Right cardiac atrium (tissue), 5 donors: Measurements from ENCODE around the gene CDK14. TPM values are rescaled to one million over a fixed set of nuclear protein-coding genes. Genes with fewer than 3 reads are reported as not detected.
A peak's percentile ranks its signal among the peaks of the same experiment; 100 is the strongest.
"Not testable (repeated sequence)": the region's sequence is repeated elsewhere in the genome, so short reads cannot be mapped to it uniquely, and the experiment has no call there.

Source experiments
- ATAC-seq, 2 donors: fragments of 200-7000 bp; cut with Tn5 transposase; one replicate each; pipeline versions ENCODE4 v1.8.0 to v1.9.1; 2020; ENCODE audit warnings: moderate library complexity in 2 of 2, mild to moderate bottlenecking in 1 of 2
- DNase-seq, 3 donors: peaks; one replicate each; pipeline ENCODE4 v3.0.0-alpha.2; 2020
- H3K27ac ChIP-seq: one replicate; pipeline ENCODE4 v1.5.1; 2013; ENCODE audit warnings: mild to moderate bottlenecking, low read length, control low read depth, moderate library complexity
- H3K27me3 ChIP-seq: one replicate; pipeline ENCODE4 v1.6.1; 2013; ENCODE audit not compliant: control insufficient read depth, insufficient read depth
- H3K4me1 ChIP-seq: one replicate; pipeline ENCODE4 v1.6.1; 2013; ENCODE audit warnings: low read length; ENCODE audit not compliant: control insufficient read depth, insufficient read depth
- H3K4me3 ChIP-seq: one replicate; pipeline ENCODE4 v1.5.1; 2013; ENCODE audit warnings: low read length, control low read depth
- H3K9me3 ChIP-seq: one replicate; pipeline ENCODE4 v1.6.1; 2013; ENCODE audit warnings: low read length; ENCODE audit not compliant: control insufficient read depth
- WGBS: extraction: QIAGEN DNeasy Blood & Tissue Kit; methylation state at CpG from one replicate; pipeline ENCODE4 v1.1.7; 2013; 5-methylcytosine and 5-hydroxymethylcytosine counted together
- intact Hi-C, 4 donors: fragments of 100-400 bp; cut with DNase I; formaldehyde crosslinking; loops; one replicate each; pipeline versions ENCODE4 v1.11.0 to v1.14.0; 2022 to 2023
- polyA plus RNA-seq: library from polyadenylated mRNA; stranded (reverse); fragments of 200-250 nt; gene quantifications from one replicate; pipeline ENCODE4 v1.2.3, GENCODE V29; 2013
- total RNA-seq, 4 donors: library from RNA; stranded (reverse); fragmentation: NEBNext Ultra II Directional; extraction: Animal tissue kit (Norgen Biotek cat#: 25700); gene quantifications; one replicate each; pipeline ENCODE4 v1.2.1, GENCODE V29; 2021
- donor health status: healthy with polysubstance abuse.
- donor health status: DM: no; HTN: yes; CAD: no.
- donor health status: DM: no; HTN: no; CAD: no.
- donor health status: DM: no; HTN: yes; CAD: no; lungs with severe emphysema.
- donor health status: DM: yes; HTN: yes; CAD: no.

Gene CDK14
- total and polyA plus RNA-seq, 5 donors: 10.7 to 93.1 (median 59.6) TPM

DNA sequence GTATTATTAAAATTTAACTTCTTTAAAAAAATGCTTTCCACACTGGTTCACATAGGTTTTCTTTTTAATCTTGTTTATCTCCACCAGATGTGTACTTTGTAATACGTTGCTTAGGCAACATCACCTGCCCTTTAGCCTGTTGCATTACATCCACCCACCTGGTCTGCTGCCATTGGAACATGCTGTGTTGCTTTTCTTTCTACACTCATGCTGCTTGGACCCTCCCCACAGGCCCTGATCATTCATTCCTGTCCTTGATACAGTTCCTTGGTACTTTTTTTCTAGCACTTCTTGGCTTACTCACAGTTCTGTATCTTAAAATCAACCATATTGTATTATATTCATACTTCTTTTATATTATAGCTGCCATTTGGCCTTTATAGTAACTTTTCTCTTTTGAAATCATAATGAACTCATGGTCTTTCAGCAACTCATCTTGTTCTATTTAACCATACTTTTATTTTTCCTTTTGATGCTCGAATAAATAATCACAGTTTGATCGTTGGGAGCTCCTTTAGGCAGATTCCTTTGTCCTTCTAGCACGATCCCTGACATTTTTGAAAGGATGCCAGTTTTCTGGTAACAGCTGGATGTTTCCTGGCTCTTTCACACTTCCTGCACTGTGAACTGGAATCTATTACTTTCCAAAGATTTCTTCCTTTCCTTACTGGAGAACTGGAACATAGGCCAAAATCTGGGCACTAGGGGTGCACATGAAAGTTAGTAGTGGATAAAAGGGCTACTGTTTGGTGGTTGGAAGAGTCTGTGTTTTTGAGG lies 125.1 kb downstream of the CDK14 start:
- DNase-seq (no peak), ATAC-seq (peak; percentile 58 to 70)
- H3K27ac ChIP-seq: no peak overlapping the region
- no peak overlapping the region for H3K4me3 ChIP-seq
- no peaks in the 10 kb centered on the region for H3K9me3 ChIP-seq
- intact Hi-C loops: no loop called here
- peaks cover 5% of the 10 kb centered on the region for H3K4me1 ChIP-seq
- 16% methylated on average over 4 of the region's 4 CpGs for WGBS
- H3K27me3 ChIP-seq: no peaks in the 10 kb centered on the region

DNA sequence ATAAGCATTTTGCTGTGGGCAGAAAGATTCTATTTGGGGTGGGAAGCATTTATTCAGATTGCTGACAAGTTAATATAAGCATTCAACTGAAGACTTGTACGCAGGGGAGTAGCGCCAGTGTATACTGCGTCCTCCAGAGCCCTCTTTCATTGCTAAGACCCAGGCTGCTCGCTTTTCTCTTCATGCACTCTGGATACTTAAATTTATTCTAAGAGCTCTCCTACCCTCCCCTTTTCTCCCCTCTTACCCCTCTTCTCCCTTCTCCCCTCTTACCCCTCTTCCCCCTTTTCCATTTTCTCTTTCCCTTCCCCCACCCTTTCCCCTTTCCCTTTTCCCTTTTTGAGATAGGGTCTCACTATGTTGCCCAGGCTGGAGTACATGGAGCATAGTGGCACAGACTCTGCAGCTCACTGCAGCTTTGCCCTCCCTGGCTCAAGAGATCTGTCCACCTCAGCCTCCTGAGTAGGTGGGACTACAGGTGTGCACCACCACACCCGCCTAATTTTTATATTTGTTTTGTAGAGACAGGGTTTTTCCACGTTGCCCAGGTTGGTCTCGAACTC lies 125.8 kb downstream of the CDK14 start:
- WGBS: 93% methylated on average over 7 of the region's 7 CpGs
- Histone ChIP-seq H3K4me1 (peaks cover 5% of the 10 kb centered on the region), H3K27ac (no peak overlapping the region), H3K27me3 (no peaks in the 10 kb centered on the region), H3K9me3 (no peaks in the 10 kb centered on the region), H3K4me3 (no peak overlapping the region)
- ATAC-seq (no peak), DNase-seq (no peak)
- intact Hi-C loops: no loop called here

GRCh38 chr7:90723233-90723632 lies 127.1 kb downstream of the CDK14 start:
- no peak overlapping the region for H3K27ac ChIP-seq

DNA sequence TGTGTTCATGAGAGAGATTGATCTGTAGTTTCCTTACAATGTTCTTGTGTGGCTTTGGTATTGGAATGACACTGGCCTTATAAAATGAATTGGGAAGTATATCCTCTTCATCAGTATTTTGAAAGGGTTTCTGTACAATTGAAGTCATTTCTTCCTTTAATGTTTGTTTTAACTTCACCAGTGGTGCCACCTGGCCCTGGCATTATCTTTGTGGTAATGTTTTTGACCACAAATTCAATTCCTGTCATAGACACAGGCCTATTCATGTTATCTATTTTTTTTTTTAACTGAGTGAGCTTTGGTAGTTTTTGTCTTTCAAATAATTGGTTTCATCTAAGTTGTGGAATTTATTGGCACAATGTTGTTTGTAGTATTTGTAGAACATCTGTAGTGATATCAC lies 127.7 kb downstream of the CDK14 start:
- H3K9me3 ChIP-seq: no peaks in the 10 kb centered on the region
- peaks cover 5% of the 10 kb centered on the region for H3K4me1 ChIP-seq
- ATAC-seq (no peak), DNase-seq (no peak)
- intact Hi-C loops: no loop called here
- no peak overlapping the region for H3K4me3 ChIP-seq
- no peaks in the 10 kb centered on the region for H3K27me3 ChIP-seq
- H3K27ac ChIP-seq: no peak overlapping the region

More at GRCh38 chr7:90723233-90723632, 127.1 kb downstream of the CDK14 start:
- Histone ChIP-seq H3K9me3 (no peaks in the 10 kb centered on the region), H3K4me1 (peaks cover 5% of the 10 kb centered on the region), H3K4me3 (no peak overlapping the region), H3K27me3 (no peaks in the 10 kb centered on the region)
- no peak for DNase-seq
- no peak for ATAC-seq
- WGBS: 93% methylated on average over 2 of the region's 2 CpGs
- intact Hi-C loops: no loop called here

DNA sequence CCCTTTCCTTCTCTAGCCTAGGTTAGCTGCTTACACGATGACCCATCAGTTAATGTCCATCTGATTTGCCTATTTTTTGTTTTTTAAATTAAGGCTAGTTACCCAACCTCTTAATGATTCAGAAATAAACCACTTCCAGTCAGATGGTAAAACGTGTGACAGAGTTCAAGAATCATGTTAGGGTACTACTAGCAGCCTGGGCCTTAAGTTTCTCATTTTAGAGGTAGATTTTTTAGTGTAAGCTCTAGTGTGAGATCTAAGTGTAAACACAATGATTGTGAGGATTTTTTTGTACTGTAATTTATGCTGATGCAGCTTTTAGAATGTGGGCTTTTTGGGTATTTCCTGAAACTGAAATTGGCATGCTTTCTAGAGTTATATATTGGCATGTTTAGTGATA lies 130.0 kb downstream of the CDK14 start:
- Histone ChIP-seq H3K27me3 (no peaks in the 10 kb centered on the region), H3K9me3 (no peaks in the 10 kb centered on the region), H3K27ac (no peak overlapping the region), H3K4me3 (no peak overlapping the region), H3K4me1 (peaks cover 4% of the 10 kb centered on the region)
- intact Hi-C loops: no loop called here
- ATAC-seq (no peak), DNase-seq (no peak)
- 44% methylated on average over 2 of the region's 2 CpGs for WGBS

DNA sequence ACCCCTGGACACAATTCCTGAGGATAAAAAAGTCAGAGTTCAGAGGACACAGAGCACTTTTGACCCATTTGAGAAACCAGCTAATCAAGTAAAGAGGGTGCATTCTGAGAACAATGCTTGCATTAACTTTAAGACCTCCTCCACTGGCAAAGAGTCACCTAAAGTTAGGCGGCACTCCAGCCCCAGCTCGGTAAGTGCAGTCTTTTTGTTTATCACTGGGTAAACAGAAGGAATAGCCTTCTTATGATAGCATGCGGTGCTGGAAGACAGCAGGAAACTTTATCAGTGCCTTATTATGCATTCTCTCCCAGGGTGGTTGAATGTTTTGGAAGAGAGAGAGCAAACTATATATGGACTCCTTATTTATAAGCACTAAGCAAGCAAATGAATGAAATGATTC lies 130.5 kb downstream of the CDK14 start:
- Histone ChIP-seq H3K4me1 (peaks cover 2% of the 10 kb centered on the region), H3K27ac (peak overlapping the region; percentile 88), H3K27me3 (no peaks in the 10 kb centered on the region), H3K9me3 (no peaks in the 10 kb centered on the region), H3K4me3 (no peak overlapping the region)
- DNase-seq (peak in 1 of 3 donors; percentile 67), ATAC-seq (peak; percentile 79 to 91)
- WGBS: 11% methylated on average over 3 of the region's 3 CpGs
- intact Hi-C loops: no loop called here

DNA sequence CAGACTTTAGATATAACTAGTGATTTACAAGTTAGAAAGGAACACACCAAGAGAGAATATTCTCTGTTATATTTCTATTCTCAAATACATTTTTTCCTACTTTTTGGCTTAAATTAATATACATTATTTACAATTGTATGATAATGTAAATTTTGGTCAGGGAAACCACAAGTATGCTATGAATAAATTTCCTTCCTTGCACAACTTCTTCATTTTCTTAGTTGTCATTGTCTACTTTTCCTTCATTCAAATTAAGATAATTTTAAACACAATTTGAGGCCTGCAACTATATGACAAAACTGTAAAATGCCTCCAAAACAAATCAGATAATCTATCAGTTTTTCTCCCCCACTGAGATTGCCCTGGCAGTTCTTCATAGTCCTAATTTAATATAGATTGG lies 131.3 kb downstream of the CDK14 start:
- no peak overlapping the region for H3K4me3 ChIP-seq
- H3K27ac ChIP-seq: no peak overlapping the region
- H3K4me1 ChIP-seq: no peaks in the 10 kb centered on the region
- H3K27me3 ChIP-seq: no peaks in the 10 kb centered on the region
- intact Hi-C loops: no loop called here
- DNase-seq (no peak), ATAC-seq (no peak)
- H3K9me3 ChIP-seq: no peaks in the 10 kb centered on the region

GRCh38 chr7:90728568-90728967 lies 132.4 kb downstream of the CDK14 start:
- H3K9me3 ChIP-seq: no peaks in the 10 kb centered on the region
- ATAC-seq (no peak), DNase-seq (no peak)
- intact Hi-C loops: no loop called here
- no peak overlapping the region for H3K27ac ChIP-seq
- H3K4me1 ChIP-seq: no peaks in the 10 kb centered on the region
- H3K4me3 ChIP-seq: no peak overlapping the region
- WGBS: 84% methylated on average over 2 of the region's 2 CpGs
- no peaks in the 10 kb centered on the region for H3K27me3 ChIP-seq

- H3K27me3 ChIP-seq, H3K4me1 ChIP-seq, intact Hi-C loops, H3K9me3 ChIP-seq, H3K4me3 ChIP-seq, H3K27ac ChIP-seq: not testable (repeated sequence)
- 89% methylated on average over 20 of the region's 20 CpGs for WGBS
- ATAC-seq: peak in 1 of 2 donors; percentile 29
- DNase-seq: peak in 1 of 3 donors; percentile 34
These were observed 139.6 kb downstream of the CDK14 start for GRCh38 chr7:90735611-90736280.

GRCh38 chr7:90736316-90736715 lies 140.2 kb downstream of the CDK14 start:
- H3K27me3 ChIP-seq: no peaks in the 10 kb centered on the region
- 67% methylated on average over 2 of the region's 2 CpGs for WGBS
- H3K9me3 ChIP-seq: no peaks in the 10 kb centered on the region
- DNase-seq: no peak
- no peak for ATAC-seq
- H3K4me1 ChIP-seq: no peaks in the 10 kb centered on the region
- no peak overlapping the region for H3K27ac ChIP-seq
- intact Hi-C loops: no loop called here
- H3K4me3 ChIP-seq: no peak overlapping the region
